NK-92 (cell line): ENCODE results near the gene WAC.
A peak's percentile ranks its signal among the peaks of the same experiment; 100 is the strongest.
"Not testable (repeated sequence)": the region's sequence is repeated elsewhere in the genome, so short reads cannot be mapped to it uniquely, and the experiment has no call there.

Experiments
- DNase-seq: peaks from one replicate; lab custom pipeline; 2025; ENCODE audit not compliant: unreplicated experiment; lab: John Stamatoyannopoulos, UW

The WAC gene

DNA sequence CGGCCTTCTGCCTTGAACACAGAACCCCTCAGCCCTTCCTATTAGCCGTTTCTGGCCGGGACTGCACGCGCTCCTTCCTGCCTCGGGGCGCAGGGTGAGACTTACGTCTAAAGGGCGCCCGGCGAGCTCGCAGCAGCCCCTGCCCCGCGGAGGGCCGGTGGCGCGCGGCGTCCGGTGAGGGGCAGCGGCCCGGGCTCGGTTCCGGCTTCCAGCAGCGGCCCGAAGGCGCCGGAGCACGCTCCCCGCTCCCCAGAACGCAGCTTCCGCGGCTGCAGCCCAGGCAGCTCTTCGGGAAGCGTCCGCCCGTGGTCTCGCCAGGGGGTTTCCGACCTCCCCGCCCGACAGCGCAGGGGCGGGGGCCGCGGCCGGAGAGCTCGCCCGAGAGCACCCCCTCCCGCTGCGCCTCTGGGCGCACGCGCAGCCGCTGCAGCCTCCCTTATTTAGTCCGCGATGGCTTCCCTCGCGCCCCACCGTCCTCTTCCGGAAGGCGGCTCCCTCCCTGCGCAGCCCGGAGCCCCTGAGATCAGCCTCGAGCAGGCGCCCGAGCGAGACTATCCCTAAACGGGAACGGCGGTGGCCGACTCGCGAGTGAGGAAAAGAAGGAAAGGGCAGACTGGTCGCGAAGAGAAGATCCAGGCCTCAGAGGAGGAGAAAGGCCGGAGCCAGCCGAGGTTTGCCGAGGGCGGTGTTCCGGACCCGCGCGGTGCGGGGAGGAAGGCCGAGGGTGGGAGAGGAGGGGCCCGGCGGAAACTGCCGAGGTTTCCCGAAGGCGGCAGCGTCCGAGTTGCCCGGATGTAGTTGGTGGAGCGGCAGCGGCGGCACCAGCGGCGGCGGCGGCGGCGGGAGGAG is at the start of gene WAC:
WAC (plus strand) TSS at position 782 of the 849 bp plus-strand sequence. CDS start 462 bp downstream, outside the sequence.
- peak; percentile 70 for DNase-seq

GRCh38 chr10:28489206-28489605 is 43.7 kb upstream of the WAC start:
- DNase-seq: no peak

DNA sequence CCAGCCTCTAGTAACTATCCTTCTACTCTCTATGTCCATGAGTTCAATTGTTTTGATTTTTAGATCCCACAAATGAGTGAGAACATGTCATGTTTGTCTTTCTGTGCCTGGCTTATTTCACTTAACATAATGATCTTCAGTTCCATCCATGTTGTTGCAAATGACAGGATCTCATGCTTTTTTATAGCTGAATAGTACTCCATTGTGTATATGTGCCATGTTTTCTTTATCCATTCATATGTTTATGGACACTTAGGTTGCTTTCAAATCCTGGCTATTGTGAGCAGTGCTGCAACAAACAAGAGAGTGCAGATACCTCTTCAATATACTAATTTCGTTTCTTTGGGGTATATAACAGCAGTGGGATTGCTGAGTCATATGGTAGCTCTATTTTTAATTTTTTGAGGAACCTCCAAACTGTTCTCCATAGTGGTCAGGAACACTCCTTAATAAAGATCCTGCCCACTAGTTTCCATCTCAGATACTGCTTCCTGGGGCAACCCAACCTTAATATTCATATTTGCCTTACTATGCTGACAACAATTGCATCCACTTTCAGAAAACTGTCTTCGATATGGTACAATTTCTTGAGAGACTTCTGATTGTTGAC is 42.6 kb upstream of the WAC start:
- not testable (repeated sequence) for DNase-seq

GRCh38 chr10:28492116-28492920 is 40.6 kb upstream of the WAC start:
- DNase-seq: no peak

- DNase-seq: no peak
Observed at GRCh38 chr10:28494420-28494819, 38.5 kb upstream of the WAC start.

GRCh38 chr10:28495084-28495483 is 37.8 kb upstream of the WAC start:
- no peak for DNase-seq

- no peak for DNase-seq
Observed at GRCh38 chr10:28496017-28496416, 36.9 kb upstream of the WAC start.

- DNase-seq: no peak
Observed at GRCh38 chr10:28496481-28496961, 36.4 kb upstream of the WAC start.

- no peak for DNase-seq
Observed at GRCh38 chr10:28497313-28498126, 35.4 kb upstream of the WAC start.

GRCh38 chr10:28500203-28500602 is 32.7 kb upstream of the WAC start:
- not testable (repeated sequence) for DNase-seq

- DNase-seq: no peak
Observed at GRCh38 chr10:28503114-28503513, 29.8 kb upstream of the WAC start.

GRCh38 chr10:28505359-28505959 is 27.5 kb upstream of the WAC start:
- no peak for DNase-seq

GRCh38 chr10:28508304-28508925 is 24.5 kb upstream of the WAC start:
- DNase-seq: no peak

- no peak for DNase-seq
Observed at GRCh38 chr10:28509286-28509685, 23.6 kb upstream of the WAC start.

DNA sequence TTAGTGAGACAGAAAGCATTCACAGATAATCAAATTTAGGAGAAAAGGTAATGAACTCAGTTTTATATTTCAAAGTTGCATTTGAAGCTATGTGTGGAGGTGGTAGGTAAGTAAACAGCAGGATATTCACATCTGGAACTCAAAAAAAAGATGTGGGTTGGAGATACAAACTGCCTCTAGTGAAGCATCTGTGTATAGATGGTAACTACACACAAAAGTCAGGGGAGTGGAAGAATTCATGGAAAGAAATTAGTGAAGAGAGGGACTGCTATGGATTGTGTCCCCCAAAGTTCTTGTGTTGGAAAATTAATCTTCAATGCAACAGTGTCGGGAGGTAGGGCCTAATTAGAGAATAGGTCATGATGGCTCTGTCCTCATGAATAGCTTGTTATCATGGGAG is 18.3 kb upstream of the WAC start:
- no peak for DNase-seq

GRCh38 chr10:28520346-28520745 is 12.6 kb upstream of the WAC start:
- no peak for DNase-seq

GRCh38 chr10:28520828-28521227 is 12.1 kb upstream of the WAC start:
- not testable (repeated sequence) for DNase-seq

- DNase-seq: not testable (repeated sequence)
Observed at GRCh38 chr10:28521961-28522360, 11.0 kb upstream of the WAC start.

DNA sequence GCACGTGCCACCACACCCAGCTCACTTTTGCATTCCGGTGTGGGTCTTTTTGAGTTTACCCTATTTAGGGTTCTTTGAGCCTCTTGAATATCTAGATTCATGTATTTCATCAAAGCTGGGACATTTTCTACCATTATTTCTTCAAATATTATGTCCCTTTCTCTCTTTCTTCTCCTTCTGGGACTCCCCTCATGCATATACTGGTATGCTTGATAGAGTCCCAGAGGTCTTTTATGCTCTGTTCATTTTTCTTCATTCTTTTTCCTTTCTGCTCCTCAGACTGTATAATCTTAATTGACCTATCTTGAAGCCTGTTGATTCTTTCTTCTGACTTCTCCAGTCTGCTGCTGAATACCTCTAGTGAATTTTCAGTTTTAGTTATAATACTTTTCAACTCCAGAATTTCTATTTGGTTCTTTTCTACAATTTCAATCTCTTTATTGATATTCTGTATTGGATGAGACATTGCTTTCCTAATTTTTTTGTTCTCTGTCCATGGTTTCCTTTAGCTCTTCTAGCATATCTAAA is 9.1 kb upstream of the WAC start:
- DNase-seq: no peak

GRCh38 chr10:28530751-28531150 is 2.2 kb upstream of the WAC start:
- no peak for DNase-seq
